Right cardiac atrium (tissue), 5 donors: ENCODE data around the gene INS. TPM values are rescaled to one million over a fixed set of nuclear protein-coding genes. Genes with fewer than 3 reads are reported as not detected.
A peak's percentile ranks its signal among the peaks of the same experiment; 100 is the strongest.
"Not testable (repeated sequence)": the region's sequence is repeated elsewhere in the genome, so short reads cannot be mapped to it uniquely, and the experiment has no call there.

ENCODE experiments used
- ATAC-seq, 2 donors: fragments of 200-7000 bp; cut with Tn5 transposase; one replicate each; pipeline versions ENCODE4 v1.8.0 to v1.9.1; 2020; ENCODE audit warnings: moderate library complexity in 2 of 2, mild to moderate bottlenecking in 1 of 2
- DNase-seq, 3 donors: peaks; one replicate each; pipeline ENCODE4 v3.0.0-alpha.2; 2020
- H3K27ac ChIP-seq: one replicate; pipeline ENCODE4 v1.5.1; 2013; ENCODE audit warnings: mild to moderate bottlenecking, low read length, control low read depth, moderate library complexity
- H3K27me3 ChIP-seq: one replicate; pipeline ENCODE4 v1.6.1; 2013; ENCODE audit not compliant: control insufficient read depth, insufficient read depth
- H3K4me1 ChIP-seq: one replicate; pipeline ENCODE4 v1.6.1; 2013; ENCODE audit warnings: low read length; ENCODE audit not compliant: control insufficient read depth, insufficient read depth
- H3K4me3 ChIP-seq: one replicate; pipeline ENCODE4 v1.5.1; 2013; ENCODE audit warnings: low read length, control low read depth
- H3K9me3 ChIP-seq: one replicate; pipeline ENCODE4 v1.6.1; 2013; ENCODE audit warnings: low read length; ENCODE audit not compliant: control insufficient read depth
- WGBS: extraction: QIAGEN DNeasy Blood & Tissue Kit; methylation state at CpG from one replicate; pipeline ENCODE4 v1.1.7; 2013; 5-methylcytosine and 5-hydroxymethylcytosine counted together
- intact Hi-C, 4 donors: fragments of 100-400 bp; cut with DNase I; formaldehyde crosslinking; loops; one replicate each; pipeline versions ENCODE4 v1.11.0 to v1.14.0; 2022 to 2023
- polyA plus RNA-seq: library from polyadenylated mRNA; stranded (reverse); fragments of 200-250 nt; gene quantifications from one replicate; pipeline ENCODE4 v1.2.3, GENCODE V29; 2013
- total RNA-seq, 4 donors: library from RNA; stranded (reverse); fragmentation: NEBNext Ultra II Directional; extraction: Animal tissue kit (Norgen Biotek cat#: 25700); gene quantifications; one replicate each; pipeline ENCODE4 v1.2.1, GENCODE V29; 2021
- donor health status: healthy with polysubstance abuse.
- donor health status: DM: no; HTN: yes; CAD: no.
- donor health status: DM: no; HTN: no; CAD: no.
- donor health status: DM: no; HTN: yes; CAD: no; lungs with severe emphysema.
- donor health status: DM: yes; HTN: yes; CAD: no.

Gene INS
- total and polyA plus RNA-seq, 5 donors = 1.1 TPM; not detected in 4

GRCh38 chr11:2198621-2199365 is 37.8 kb upstream of the INS start:
- Histone ChIP-seq H3K4me3 (no peak overlapping the region), H3K27me3 (no peaks in the 10 kb centered on the region), H3K9me3 (no peaks in the 10 kb centered on the region), H3K4me1 (no peaks in the 10 kb centered on the region), H3K27ac (no peak overlapping the region)
- ATAC-seq (no peak), DNase-seq (peak in 2 of 3 donors; percentile 21 to 24)
- intact Hi-C loops = loop anchor here in 3 of 4 donors (5.0 to 10.0 kb wide), 6 partner anchors 99 to 686 kb away; partner anchors contain the start of genes C11orf21 (in 1 of the 3), CDKN1C (in 1 of the 3) and TSPAN32 (in 1 of the 3)
- 83% methylated on average over 21 of the region's 21 CpGs for WGBS

- intact Hi-C loops = loop anchor here (2.0 to 10.0 kb wide), 7 partner anchors 99 to 687 kb away; partner anchors contain the start of genes C11orf21 (in 1 of the 4), CDKN1C (in 1 of the 4) and TSPAN32 (in 1 of the 4)
- no peak overlapping the region for H3K27ac ChIP-seq
- no peaks in the 10 kb centered on the region for H3K4me1 ChIP-seq
- 85% methylated on average over 28 of the region's 28 CpGs for WGBS
- peak in 2 of 3 donors; percentile 30 to 48 for DNase-seq
- no peak for ATAC-seq
- H3K9me3 ChIP-seq = no peaks in the 10 kb centered on the region
- no peaks in the 10 kb centered on the region for H3K27me3 ChIP-seq
- no peak overlapping the region for H3K4me3 ChIP-seq
These were observed 36.9 kb upstream of the INS start for GRCh38 chr11:2197771-2198520.

- intact Hi-C loops = loop anchor here (2.0 to 10.0 kb wide), 7 partner anchors 100 to 688 kb away; partner anchors contain the start of genes C11orf21 (in 1 of the 4), CDKN1C (in 1 of the 4) and TSPAN32 (in 1 of the 4)
- whole genome bisulfite sequencing = 35% methylated on average over 23 of the region's 23 CpGs
- peak; percentile 74 to 82 for ATAC-seq
- Histone ChIP-seq H3K4me1 (no peaks in the 10 kb centered on the region), H3K27me3 (no peaks in the 10 kb centered on the region), H3K9me3 (no peaks in the 10 kb centered on the region), H3K27ac (no peak overlapping the region), H3K4me3 (no peak overlapping the region)
- DNase-seq = peak; percentile 76 to 90 (median 90)
These were observed 36.2 kb upstream of the INS start for GRCh38 chr11:2196970-2197770.

- DNase-seq = peak in 1 of 3 donors; percentile 31
- H3K9me3 ChIP-seq = no peaks in the 10 kb centered on the region
- H3K4me3 ChIP-seq = no peak overlapping the region
- no peak for ATAC-seq
- no peaks in the 10 kb centered on the region for H3K27me3 ChIP-seq
- H3K27ac ChIP-seq = no peak overlapping the region
- 85% methylated on average over 7 of the region's 7 CpGs for WGBS
- H3K4me1 ChIP-seq = no peaks in the 10 kb centered on the region
- intact Hi-C loops = loop anchor here (2.0 to 10.0 kb wide), 7 partner anchors 102 to 689 kb away; partner anchors contain the start of genes C11orf21 (in 1 of the 4), CDKN1C (in 1 of the 4) and TSPAN32 (in 1 of the 4)
These were observed 34.7 kb upstream of the INS start for GRCh38 chr11:2195756-2196088.

- H3K4me3 ChIP-seq = no peak overlapping the region
- no peaks in the 10 kb centered on the region for H3K9me3 ChIP-seq
- WGBS = 52% methylated on average over 24 of the region's 24 CpGs
- H3K27ac ChIP-seq = no peak overlapping the region
- ATAC-seq = peak in 1 of 2 donors; percentile 15
- H3K4me1 ChIP-seq = no peaks in the 10 kb centered on the region
- intact Hi-C loops = loop anchor here in 3 of 4 donors (5.0 to 10.0 kb wide), 6 partner anchors 102 to 690 kb away; partner anchors contain the start of genes C11orf21 (in 1 of the 3), CDKN1C (in 1 of the 3) and TSPAN32 (in 1 of the 3)
- DNase-seq = peak in 1 of 3 donors; percentile 70
- H3K27me3 ChIP-seq = no peaks in the 10 kb centered on the region
These were observed 34.1 kb upstream of the INS start for GRCh38 chr11:2194877-2195755.

- H3K4me1 ChIP-seq, ATAC-seq, H3K9me3 ChIP-seq, H3K4me3 ChIP-seq, H3K27me3 ChIP-seq, H3K27ac ChIP-seq, DNase-seq: not testable (repeated sequence)
- intact Hi-C loops = loop anchor here in 2 of 4 donors (10.0 kb wide), 3 partner anchors 331 to 691 kb away; partner anchors contain the start of gene CDKN1C (in 1 of the 2)
- 73% methylated on average over 17 of the region's 20 CpGs for WGBS
These were observed 33.0 kb upstream of the INS start for GRCh38 chr11:2193888-2194595.

GRCh38 chr11:2193099-2193887 is 32.3 kb upstream of the INS start:
- no peaks in the 10 kb centered on the region for H3K4me1 ChIP-seq
- no peak for DNase-seq
- ATAC-seq = no peak
- no peaks in the 10 kb centered on the region for H3K27me3 ChIP-seq
- intact Hi-C loops = loop anchor here in 2 of 4 donors (10.0 kb wide), 3 partner anchors 332 to 692 kb away; partner anchors contain the start of gene CDKN1C (in 1 of the 2)
- H3K4me3 ChIP-seq = no peak overlapping the region
- H3K27ac ChIP-seq = no peak overlapping the region
- no peaks in the 10 kb centered on the region for H3K9me3 ChIP-seq
- 76% methylated on average over 26 of the region's 26 CpGs for WGBS

GRCh38 chr11:2192435-2192834 is 31.4 kb upstream of the INS start:
- Histone ChIP-seq H3K27me3 (no peaks in the 10 kb centered on the region), H3K4me1 (no peaks in the 10 kb centered on the region), H3K27ac (no peak overlapping the region), H3K9me3 (no peaks in the 10 kb centered on the region), H3K4me3 (no peak overlapping the region)
- 88% methylated on average over 10 of the region's 10 CpGs for WGBS
- intact Hi-C loops = loop anchor here in 2 of 4 donors (10.0 kb wide), 3 partner anchors 332 to 692 kb away; partner anchors contain the start of gene CDKN1C (in 1 of the 2)
- DNase-seq (no peak), ATAC-seq (no peak)
